Measurements from ENCODE around the gene EGLN1. TPM values are rescaled to one million over a fixed set of nuclear protein-coding genes. Genes with fewer than 3 reads are reported as not detected.
A peak's percentile ranks its signal among the peaks of the same experiment; 100 is the strongest.

The EGLN1 gene
- total RNA-seq (2021; ENCODE audit: unreplicated experiment) = 27.1 TPM
- polyA plus RNA-seq (2012) = 21.8 and 28.5 TPM in 2 replicates
- Bru-seq, nascent RNA = percentile 75 among the genes with signal in this experiment
- percentile 80 among the genes with signal in this experiment for BruChase-seq, experiment 1, labeled RNA remaining after a 6-hour chase
- BruChase-seq, experiment 2, labeled RNA remaining after a 2-hour chase = percentile 74 among the genes with signal in this experiment
- long read RNA-seq, full-length matches to known transcripts = 79 of 107 reads
- long read RNA-seq, partial matches to known transcripts = 3 of 107 reads
- long read RNA-seq, other reads (novel, unspliced or antisense) = 25 of 107 reads

DNA sequence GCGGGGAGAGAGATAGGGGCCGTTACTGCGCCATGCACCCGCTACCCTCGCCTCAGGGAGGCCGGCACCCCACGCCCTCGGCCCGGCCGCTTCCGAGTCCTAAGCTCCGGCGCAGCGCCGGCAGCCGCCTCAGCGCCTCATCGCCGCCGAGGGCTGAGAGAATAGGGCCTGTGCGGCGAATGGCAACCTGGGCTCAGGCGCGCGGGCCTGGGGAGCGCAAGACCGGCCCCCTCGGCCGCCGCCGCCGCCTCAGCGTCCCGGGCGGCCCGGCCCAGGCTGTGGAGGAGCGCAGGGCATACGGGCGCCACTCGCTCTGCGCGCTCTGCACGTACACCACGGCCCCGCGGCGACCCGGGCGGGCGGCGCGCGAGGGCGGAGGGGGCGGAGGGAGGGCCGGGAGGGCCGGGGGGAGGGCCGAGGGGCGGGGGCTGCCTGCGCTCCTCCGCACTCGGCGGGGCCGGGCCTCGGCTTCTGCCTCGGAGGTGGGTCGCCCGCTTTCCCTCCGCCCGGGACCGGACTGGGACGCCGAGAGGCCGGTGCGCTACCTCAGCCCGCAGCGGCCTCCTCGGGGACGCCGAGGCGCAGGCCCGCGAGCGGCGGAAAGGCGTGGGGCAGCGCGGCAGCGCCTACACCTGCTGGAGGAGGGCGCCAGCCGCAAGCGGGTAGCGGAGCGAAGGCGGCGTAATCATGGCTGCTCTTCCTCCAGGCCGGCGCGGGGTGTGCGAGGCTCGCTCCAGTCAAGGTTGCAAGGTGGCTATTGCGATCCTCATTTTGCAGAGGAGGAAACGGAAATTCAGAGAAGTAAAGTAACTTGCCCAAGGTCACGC, at the start of gene EGLN1:
TSS of gene EGLN1 (minus strand) at position 317 of the 827 bp plus-strand sequence. CDS start 399 bp downstream, outside the sequence.
- POLR2A ChIA-PET = interaction anchor here (1.3 kb wide), 1 partner anchor 9 kb away, joined by 3 read pairs; no protein-coding TSS in a partner anchor
- peak within 1 kb of the TSS; percentile 90 for H3K27ac ChIP-seq (ENCODE audit: low read depth, low read length)
- TF ChIP-seq REST (IDR thresholded peaks at IDR 0.05; ENCODE audit: low read depth) = no peak
- peak; percentile 63 for TF ChIP-seq SIN3A (IDR thresholded peaks at IDR 0.05; ENCODE audit: low read depth)
- no peak for TF ChIP-seq SRF (IDR thresholded peaks at IDR 0.05; ENCODE audit: low read depth)
- no peak for TF ChIP-seq EZH2 (IDR thresholded peaks at IDR 0.05)
- TF ChIP-seq JUND (IDR thresholded peaks at IDR 0.05) = no peak
- TF ChIP-seq ZFX (IDR thresholded peaks at IDR 0.05) = peak; percentile 88
- no peak for TF ChIP-seq ELF1 (IDR thresholded peaks at IDR 0.05; ENCODE audit: borderline replicate concordance, low read depth)
- peak; percentile 90 for TF ChIP-seq YY1 (IDR thresholded peaks at IDR 0.05; ENCODE audit: extremely low read depth, insufficient replicate concordance, low read depth, low read length)
- TF ChIP-seq EZH2phosphoT487 (IDR thresholded peaks at IDR 0.05; ENCODE audit: borderline replicate concordance) = no peak
- TF ChIP-seq ATF3 (IDR thresholded peaks at IDR 0.05) = no peak
- peak; percentile 59; the same call in 1 of the 2 replicates for TF ChIP-seq EGR1 (IDR thresholded peaks at IDR 0.05; ENCODE audit: low read depth)
- no peak for TF ChIP-seq ZNF274 (IDR thresholded peaks at IDR 0.05; ENCODE audit: low read depth, low read length)
- TF ChIP-seq CBX3 (IDR thresholded peaks at IDR 0.05; ENCODE audit: low read depth) = peak; percentile 39; the same call in 1 of the 2 replicates
- TF ChIP-seq POLR2A (IDR thresholded peaks at IDR 0.05; ENCODE audit: borderline replicate concordance, extremely low read depth, insufficient read depth, insufficient read length) = peak; percentile 84
- TF ChIP-seq CEBPB (IDR thresholded peaks at IDR 0.05; ENCODE audit: low read depth) = no peak
- TF ChIP-seq, protein P1, sequence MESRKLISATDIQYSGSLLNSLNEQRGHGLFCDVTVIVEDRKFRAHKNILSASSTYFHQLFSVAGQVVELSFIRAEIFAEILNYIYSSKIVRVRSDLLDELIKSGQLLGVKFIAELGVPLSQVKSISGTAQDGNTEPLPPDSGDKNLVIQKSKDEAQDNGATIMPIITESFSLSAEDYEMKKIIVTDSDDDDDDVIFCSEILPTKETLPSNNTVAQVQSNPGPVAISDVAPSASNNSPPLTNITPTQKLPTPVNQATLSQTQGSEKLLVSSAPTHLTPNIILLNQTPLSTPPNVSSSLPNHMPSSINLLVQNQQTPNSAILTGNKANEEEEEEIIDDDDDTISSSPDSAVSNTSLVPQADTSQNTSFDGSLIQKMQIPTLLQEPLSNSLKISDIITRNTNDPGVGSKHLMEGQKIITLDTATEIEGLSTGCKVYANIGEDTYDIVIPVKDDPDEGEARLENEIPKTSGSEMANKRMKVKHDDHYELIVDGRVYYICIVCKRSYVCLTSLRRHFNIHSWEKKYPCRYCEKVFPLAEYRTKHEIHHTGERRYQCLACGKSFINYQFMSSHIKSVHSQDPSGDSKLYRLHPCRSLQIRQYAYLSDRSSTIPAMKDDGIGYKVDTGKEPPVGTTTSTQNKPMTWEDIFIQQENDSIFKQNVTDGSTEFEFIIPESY (IDR thresholded peaks at IDR 0.05; ENCODE audit: extremely low read depth, insufficient replicate concordance, low read length) = no peak
- 0 out of 2 replicates have a peak, but pooled peaks have one; percentile 2 for TF ChIP-seq FOSL1 (IDR thresholded peaks at IDR 0.05; ENCODE audit: low read depth)

More for the DNA sequence above, at the start of gene EGLN1:
- CTCF ChIA-PET = no interaction called here
- peaks cover 0 to 15% of the 10 kb centered on the region in 2 experiments; a peak in 1 of 4 replicates for H3K36me3 ChIP-seq (ENCODE audit: control insufficient read depth in 1 of 2, insufficient read depth in 2 of 2, low read length in 2 of 2)
- no peaks in the 10 kb centered on the region for H3K27me3 ChIP-seq (ENCODE audit: insufficient read depth, low read length)
- H3K4me3 ChIP-seq (replicated peaks in 1 of 2; ENCODE audit: low read depth in 1 of 2, low read length in 2 of 2) = peak within 1 kb of the TSS; percentile 78 to 84
- DNase-seq (ENCODE audit: low read depth, low spot score) = peak; percentile 63
- H3K9ac ChIP-seq (ENCODE audit: low read length) = peak within 1 kb of the TSS; percentile 76
- RAD21 ChIA-PET (ENCODE audit: low non-redundant PET in 1 of 2, low total read pairs in 2 of 2, uncharacterized antibody in 2 of 2, unreplicated experiment in 2 of 2) = no interaction called here
- peak; percentile 88 for ATAC-seq
- H2AFZ ChIP-seq (ENCODE audit: low read depth, low read length, poor library complexity, severe bottlenecking) = peak within 1 kb of the TSS; percentile 3
- H3K79me2 ChIP-seq (ENCODE audit: insufficient read depth, low read length) = peaks cover 41% of the 10 kb centered on the region
- H3K9me3 ChIP-seq (ENCODE audit: control insufficient read depth in 1 of 2, insufficient read depth in 1 of 2, low read depth in 1 of 2, low read length in 2 of 2) = no peaks in the 10 kb centered on the region
- H4K20me1 ChIP-seq (ENCODE audit: insufficient read depth) = 0 out of 2 replicates have a peak, but pooled peaks cover 10% of the 10 kb centered on the region
- H3K9me2 ChIP-seq (ENCODE audit: insufficient read depth) = no peaks in the 10 kb centered on the region
- H3K4me2 ChIP-seq (ENCODE audit: low read length) = peak within 1 kb of the TSS; percentile 87
- no TSS peak for BruUV-seq (replicated peaks)
- H3K4me1 ChIP-seq (ENCODE audit: control insufficient read depth in 1 of 2, insufficient read depth in 2 of 2, low read length in 2 of 2) = peaks cover 18 to 43% of the 10 kb centered on the region in 2 experiments; a peak in 3 of 4 replicates
- intact Hi-C loops (cut with micrococcal nuclease) = loop anchor here (1.0 to 2.0 kb wide), 3 partner anchors 27 to 106 kb away; partner anchors contain the start of gene TSNAX

All from HCT116 (cell line).